Left hindlimb (tissue), 1 donor: ENCODE data around the gene C4orf50.

ENCODE experiments used
- DNase-seq: peaks from one replicate; pipeline ENCODE4 v3.0.0-alpha.2; 2018

Gene C4orf50

DNA sequence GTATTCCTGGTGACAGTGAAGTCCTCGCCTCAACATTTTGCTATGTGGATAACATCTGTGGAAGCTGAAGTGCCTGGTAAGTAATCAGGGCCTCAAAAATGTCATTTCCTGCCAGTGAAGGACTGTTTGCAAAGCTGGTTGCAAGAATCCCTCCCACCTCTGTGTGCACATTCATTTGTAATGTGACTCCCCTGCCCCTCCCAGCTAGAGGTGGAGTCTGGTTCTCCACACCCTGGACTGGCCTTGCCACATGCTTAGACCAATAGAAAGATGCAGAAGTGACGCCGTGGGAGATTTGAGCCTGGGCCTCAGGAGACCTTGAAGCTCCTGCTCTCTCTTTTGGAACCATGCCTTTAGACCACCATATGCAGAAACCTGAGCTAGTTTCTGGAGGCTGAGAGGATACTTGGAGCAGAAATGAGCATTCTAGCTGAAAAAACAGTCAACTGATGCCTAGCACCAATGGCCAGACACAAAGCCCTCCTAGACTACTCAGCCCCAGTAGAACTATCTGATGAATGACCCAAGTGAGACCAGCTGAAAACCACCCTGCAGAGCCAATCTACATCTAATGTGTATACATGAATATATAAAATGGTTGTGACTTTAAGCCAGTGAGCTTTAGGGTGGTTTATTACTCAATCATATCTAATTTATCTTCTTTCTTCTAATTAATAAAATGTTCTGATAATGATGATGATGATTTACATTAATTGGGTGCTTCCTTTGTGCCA lies 77.6 kb downstream of the C4orf50 start:
- no peak for DNase-seq

DNA sequence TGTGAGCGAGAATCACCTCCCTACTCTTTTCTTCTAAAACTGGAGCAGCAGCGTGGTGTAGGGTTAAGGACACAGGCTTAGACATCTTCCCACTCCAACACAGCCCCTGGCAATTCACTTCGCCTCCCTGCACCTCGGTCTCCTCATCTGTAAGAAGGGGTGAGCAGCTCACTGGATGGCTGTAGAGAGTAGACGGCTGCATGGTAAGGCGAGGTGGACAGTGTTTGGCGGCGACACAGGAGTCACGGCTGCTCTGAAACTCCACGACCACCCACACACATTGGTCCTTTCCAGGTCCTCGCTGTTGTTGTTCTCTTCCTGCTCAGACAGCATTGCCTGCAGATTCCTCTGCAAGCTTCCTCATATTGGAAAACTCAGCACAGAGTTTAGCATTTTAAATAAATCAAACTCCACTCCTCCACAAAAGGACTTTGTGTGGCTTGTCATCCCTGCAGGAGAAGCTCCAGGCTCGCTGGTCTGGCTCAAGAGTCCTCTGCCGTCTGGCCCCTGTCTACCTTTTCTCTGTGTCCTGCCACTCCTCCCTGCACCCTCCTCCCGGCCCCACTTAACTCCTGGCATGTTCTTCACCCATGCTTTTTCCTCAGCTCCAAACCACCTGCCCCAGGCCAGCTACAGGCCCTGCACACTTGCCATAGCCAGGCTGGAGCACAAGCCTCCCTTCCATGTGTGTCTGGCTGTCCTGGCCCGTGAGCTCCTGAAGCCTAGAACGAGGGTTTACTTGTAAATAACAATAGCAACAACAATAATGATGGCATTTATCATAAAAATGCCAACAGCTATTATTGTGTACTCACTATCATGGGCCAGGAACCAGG lies 84.0 kb downstream of the C4orf50 start:
- no peak for DNase-seq

DNA sequence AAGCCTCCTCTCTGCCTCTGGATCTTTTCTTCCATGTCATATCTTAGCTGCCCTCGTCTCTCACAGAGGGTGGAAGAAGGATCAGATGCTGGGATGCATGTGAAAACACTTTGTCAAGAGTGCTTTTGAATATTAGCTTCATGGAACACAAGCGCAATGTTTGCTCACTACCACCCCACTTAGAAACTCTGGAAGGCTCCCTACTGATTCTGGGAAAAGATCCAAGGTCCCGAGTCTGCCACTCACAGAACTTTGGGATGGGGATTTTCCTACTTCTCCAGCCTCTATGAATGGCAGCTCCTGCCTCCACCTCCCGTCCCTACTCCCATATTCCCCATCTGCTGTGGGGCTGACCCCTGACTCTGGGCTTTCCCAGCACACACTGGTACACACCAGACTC lies 85.1 kb downstream of the C4orf50 start:
- DNase-seq, result no peak

- no peak for DNase-seq
Observed at GRCh38 chr4:5932035-5932568, 86.1 kb downstream of the C4orf50 start.

DNA sequence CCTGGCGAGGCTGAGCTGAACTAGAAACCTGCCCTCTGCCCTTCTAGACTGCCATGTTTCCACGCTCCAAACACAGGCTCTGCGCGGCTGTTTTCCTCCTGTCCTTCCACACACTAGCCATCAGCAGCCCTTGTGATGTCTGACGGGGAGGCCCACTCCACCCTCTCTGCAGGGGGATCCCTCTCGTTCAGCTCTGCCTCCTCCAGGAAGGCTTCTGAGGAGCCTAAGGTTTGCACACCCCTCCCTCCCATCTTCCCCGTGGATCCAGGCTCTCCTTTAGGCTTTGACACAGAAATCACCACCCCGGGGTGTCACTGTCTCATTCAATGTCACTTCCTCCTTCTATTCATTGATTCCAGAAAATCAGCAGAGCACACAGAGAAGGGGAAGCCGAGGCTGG lies 86.7 kb downstream of the C4orf50 start:
- DNase-seq, result no peak

DNA sequence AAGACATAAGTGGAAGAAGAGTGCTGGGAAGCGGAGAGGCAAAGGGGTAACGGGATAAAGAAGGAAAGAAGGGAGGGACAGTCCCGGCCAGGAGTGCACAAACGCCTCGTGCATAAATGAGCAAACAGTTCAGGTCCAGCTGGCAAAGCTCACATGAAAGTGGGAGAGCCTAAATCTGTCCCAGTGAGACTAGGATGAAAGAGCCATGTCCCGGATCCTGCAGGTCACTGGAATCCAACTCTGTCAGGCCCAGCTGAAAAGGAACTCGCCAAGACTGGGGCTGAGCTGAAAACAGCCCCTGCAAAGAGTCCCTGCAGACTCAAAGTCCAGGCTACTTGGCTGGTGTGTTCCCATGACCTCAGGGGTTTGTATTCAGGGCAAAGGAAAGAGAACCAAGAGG lies 87.4 kb downstream of the C4orf50 start:
- DNase-seq, result no peak

GRCh38 chr4:5930456-5930855 lies 87.8 kb downstream of the C4orf50 start:
- DNase-seq, result no peak

DNA sequence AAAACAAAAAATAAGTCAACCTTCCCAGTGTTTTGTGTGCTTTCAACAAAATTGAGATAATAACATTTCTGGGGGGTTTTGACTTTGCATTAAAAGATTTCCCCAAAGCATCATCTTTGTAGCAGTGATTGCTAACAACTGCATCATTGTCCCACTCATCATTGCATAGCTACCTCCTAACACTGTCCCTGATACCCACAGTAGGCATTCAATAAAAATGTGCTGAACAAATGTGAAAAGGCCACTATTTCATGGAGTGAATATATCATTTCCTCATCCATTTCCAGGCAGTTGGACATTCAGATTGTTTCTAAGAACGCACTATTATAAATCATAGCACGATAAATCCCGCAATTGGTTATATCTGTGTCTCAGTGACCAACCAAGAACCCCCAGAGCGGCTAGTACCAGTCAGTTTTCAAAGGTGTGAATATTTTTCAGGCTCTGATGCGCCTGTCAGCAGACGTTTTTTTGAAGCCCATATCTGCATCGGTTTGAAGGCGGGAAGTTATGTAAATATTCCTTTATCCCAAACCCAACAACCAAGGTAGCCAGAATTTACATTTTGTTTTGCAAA lies 89.3 kb downstream of the C4orf50 start:
- no peak for DNase-seq

- DNase-seq, result no peak
Observed at GRCh38 chr4:5928274-5928673, 90.0 kb downstream of the C4orf50 start.

DNA sequence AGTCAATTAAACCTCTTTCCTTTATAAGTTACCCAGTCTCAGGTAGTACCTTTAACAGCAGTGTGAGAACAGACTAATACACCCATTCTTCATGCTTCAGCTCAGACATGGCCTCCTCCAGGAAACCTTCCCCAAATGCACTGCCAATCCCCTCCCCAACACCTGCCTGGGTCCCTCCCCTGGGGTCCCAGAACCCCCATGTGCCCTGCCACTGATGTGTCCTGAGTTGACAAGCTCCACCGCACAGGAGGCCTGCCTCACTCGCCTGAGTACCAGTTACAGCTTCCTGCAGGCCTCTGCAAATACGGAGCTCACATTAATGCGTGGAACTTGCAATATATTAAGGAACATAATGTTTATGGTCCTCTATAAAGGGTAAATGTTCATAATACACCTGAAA lies 90.5 kb downstream of the C4orf50 start:
- no peak for DNase-seq

DNA sequence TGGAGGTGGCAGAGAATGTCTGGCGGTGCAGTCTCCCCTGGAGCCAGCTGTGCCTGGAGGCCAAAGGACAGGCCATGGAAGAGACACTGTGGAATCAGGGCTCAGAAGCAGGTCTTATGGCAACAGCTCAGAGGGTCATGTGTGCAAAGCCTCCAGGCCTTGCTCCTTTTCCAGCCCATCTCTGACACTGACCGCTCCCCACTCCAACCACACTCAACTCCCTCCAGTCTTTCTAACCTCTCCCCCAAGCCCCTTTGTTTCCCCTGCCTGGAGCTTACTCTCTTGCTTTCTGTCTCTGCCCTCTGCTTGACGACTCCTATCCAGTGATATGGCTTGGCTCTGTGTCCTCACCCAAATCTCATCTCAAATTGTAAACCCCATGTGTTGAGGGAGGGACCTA lies 91.1 kb downstream of the C4orf50 start:
- no peak for DNase-seq

DNA sequence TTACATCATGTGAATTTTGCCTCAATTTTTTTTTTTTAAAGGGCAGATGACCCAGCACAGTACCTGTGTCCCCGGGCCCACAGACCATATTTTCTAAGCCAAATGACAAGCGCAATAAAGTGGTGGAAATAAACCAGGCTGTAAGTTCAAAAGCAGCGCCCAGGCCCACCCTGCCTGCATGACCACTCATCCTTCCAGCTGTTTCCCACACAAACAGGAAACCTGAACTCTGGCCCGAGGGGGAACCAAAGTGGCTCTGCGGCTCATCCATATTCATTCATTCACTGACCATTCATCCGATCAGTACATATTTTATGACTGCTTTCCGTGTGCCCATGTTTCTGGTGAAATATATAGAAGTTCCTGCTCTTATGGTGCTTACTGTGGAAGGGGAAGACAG lies 91.6 kb downstream of the C4orf50 start:
- no peak for DNase-seq

- DNase-seq, result no peak
Observed at GRCh38 chr4:5925419-5926200, 92.6 kb downstream of the C4orf50 start.

GRCh38 chr4:5924461-5925125 lies 93.6 kb downstream of the C4orf50 start:
- no peak for DNase-seq

GRCh38 chr4:5923376-5923775 lies 94.9 kb downstream of the C4orf50 start:
- no peak for DNase-seq

- DNase-seq, result no peak
Observed at GRCh38 chr4:5922556-5922955, 95.7 kb downstream of the C4orf50 start.

DNA sequence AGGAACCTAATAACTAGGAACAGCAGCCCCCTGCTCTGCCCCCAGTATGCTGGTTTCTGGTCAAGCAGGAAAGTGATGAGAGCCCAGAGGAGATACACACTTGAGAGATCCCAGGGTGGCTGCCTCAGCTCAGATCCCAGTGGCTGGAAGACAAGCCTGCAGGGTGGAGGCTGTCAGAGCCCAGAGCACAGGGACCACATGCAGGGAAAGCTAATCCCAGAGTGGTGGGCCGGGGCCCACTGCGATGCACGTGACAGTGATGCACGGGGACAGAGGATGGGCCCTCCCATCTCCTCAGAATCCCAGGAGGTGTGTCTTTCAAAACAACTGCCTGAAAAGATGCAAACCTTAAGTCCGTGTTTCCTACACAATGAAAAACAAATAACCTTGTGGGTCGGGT lies 96.2 kb downstream of the C4orf50 start:
- no peak for DNase-seq

GRCh38 chr4:5921101-5921980 lies 96.9 kb downstream of the C4orf50 start:
- DNase-seq, result no peak

DNA sequence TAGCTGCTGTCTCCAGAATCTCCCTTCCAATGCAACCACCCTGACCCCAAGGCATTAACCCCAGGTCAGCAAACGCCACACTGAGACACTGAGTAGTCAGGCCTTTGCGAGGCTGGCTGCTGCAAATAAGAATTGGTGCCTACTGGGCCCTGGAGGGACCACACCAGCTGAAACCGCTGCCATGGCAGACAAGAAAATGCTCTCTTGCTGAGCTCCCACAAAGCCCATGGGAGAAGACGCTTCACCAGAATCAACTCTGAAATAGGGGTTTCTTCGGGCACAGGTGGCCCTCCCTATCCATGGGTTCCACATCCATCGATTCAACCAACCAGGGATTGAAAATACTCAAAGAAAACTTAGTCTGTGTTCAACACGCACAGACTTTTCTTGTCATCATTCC lies 98.7 kb downstream of the C4orf50 start:
- DNase-seq, result no peak

DNA sequence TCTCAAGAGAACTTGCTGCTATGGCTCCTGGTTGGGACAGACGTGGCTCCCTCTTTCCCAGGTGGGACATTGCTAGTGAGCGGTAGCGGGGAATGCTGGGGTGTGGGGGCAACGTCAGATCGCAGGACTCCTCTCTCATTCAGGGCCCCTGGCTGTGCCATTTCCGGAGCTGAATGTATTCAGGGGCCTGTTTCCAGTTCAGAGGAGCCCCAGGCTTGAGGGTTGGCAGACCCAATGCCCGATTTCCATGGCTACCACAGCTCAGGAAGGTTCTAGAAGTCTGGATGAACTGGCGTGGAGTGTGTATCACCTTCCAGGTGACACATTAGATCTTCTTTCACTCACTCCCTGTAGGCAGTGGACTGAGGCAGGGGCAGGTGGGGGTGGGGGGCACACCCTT lies 99.2 kb downstream of the C4orf50 start:
- DNase-seq, result no peak

GRCh38 chr4:5918331-5918985 lies 99.8 kb downstream of the C4orf50 start:
- DNase-seq, result no peak
